Gastroesophageal sphincter (tissue), 4 donors: ENCODE results near the gene MVB12B. TPM values are rescaled to one million over a fixed set of nuclear protein-coding genes. Genes with fewer than 3 reads are reported as not detected.
"Not testable (repeated sequence)": the region's sequence is repeated elsewhere in the genome, so short reads cannot be mapped to it uniquely, and the experiment has no call there.

Experiments
- ATAC-seq: fragments of 150-250 bp; one replicate; pipeline ENCODE4 v1.9.1; 2016; ENCODE audit warnings: mild to moderate bottlenecking, moderate library complexity
- H3K27ac ChIP-seq, 4 donors: fragments of 200-600 bp; sonication (generic) in 3 of 4; 1 replicate in 3 of 4; 2 replicates in 1 of 4; pipeline ENCODE4 v1.5.1; 2016 to 2019
- H3K27me3 ChIP-seq: fragments of 200-600 bp; sonication (generic); one replicate; pipeline ENCODE4 v1.5.1; 2019
- H3K36me3 ChIP-seq, 2 donors: fragments of 200-600 bp; sonication (generic); one replicate each; pipeline ENCODE4 v1.5.1; 2019; ENCODE audit warnings: control low read depth in 1 of 2
- H3K4me1 ChIP-seq, 3 donors: fragments of 200-600 bp; sonication (generic); 1 replicate in 2 of 3; 2 replicates in 1 of 3; pipeline ENCODE4 v1.5.1; 2016 to 2019; ENCODE audit warnings: control low read depth in 2 of 3
- H3K4me3 ChIP-seq, 2 donors: fragments of 200-600 bp; sonication (generic); one replicate each; pipeline ENCODE4 v1.5.1; 2019; ENCODE audit warnings: mild to moderate bottlenecking in 1 of 2, moderate library complexity in 1 of 2
- H3K9me3 ChIP-seq, 3 donors: fragments of 200-600 bp; sonication (generic); one replicate each; pipeline ENCODE4 v1.5.1; 2017 to 2019; ENCODE audit warnings: control low read depth in 2 of 3
- EP300 ChIP-seq: sonication (generic); formaldehyde crosslinking; IDR thresholded peaks from one replicate; pipeline ENCODE4 v1.6.1; 2017; ENCODE audit warnings: antibody characterized with exemption, mild to moderate bottlenecking
- POLR2A ChIP-seq, 2 donors: fragments of 450-650 bp; IDR thresholded peaks; one replicate each; pipeline ENCODE4 v1.6.1; 2017; ENCODE audit warnings: antibody characterized with exemption in 2 of 2, mild to moderate bottlenecking in 2 of 2, moderate library complexity in 1 of 2
- POLR2AphosphoS5 ChIP-seq: sonication (generic); formaldehyde crosslinking; IDR thresholded peaks from one replicate; pipeline ENCODE4 v1.6.1; 2017; ENCODE audit warnings: antibody characterized with exemption
- WGBS, 2 donors: methylation state at CpG; one replicate each; pipeline ENCODE4 v1.1.5; 2018; ENCODE audit warnings: low coverage in 1 of 2; 5-methylcytosine and 5-hydroxymethylcytosine counted together
- total RNA-seq, 4 donors: library from RNA; depleted of rRNA; stranded (reverse); fragments of >200 nt; gene quantifications; one replicate each; pipeline ENCODE4 v1.1.0, GENCODE V29; 2016
- TF ChIP-seq, protein P1 (sequence below), 4 experiments: fragments of 200-600 bp in 2 of 4; fragments of 450-650 bp in 2 of 4; sonication (generic) in 1 of 4; IDR thresholded peaks; one replicate each; pipeline ENCODE4 v1.5.1; 2017 to 2019; ENCODE audit warnings: antibody characterized with exemption in 4 of 4, mild to moderate bottlenecking in 2 of 4, moderate library complexity in 2 of 4

The MVB12B gene, protein sequence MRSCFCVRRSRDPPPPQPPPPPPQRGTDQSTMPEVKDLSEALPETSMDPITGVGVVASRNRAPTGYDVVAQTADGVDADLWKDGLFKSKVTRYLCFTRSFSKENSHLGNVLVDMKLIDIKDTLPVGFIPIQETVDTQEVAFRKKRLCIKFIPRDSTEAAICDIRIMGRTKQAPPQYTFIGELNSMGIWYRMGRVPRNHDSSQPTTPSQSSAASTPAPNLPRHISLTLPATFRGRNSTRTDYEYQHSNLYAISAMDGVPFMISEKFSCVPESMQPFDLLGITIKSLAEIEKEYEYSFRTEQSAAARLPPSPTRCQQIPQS
- 10 to 100 TPM; 12.0 to 25.2 (median 15.9) TPM for total RNA-seq

DNA sequence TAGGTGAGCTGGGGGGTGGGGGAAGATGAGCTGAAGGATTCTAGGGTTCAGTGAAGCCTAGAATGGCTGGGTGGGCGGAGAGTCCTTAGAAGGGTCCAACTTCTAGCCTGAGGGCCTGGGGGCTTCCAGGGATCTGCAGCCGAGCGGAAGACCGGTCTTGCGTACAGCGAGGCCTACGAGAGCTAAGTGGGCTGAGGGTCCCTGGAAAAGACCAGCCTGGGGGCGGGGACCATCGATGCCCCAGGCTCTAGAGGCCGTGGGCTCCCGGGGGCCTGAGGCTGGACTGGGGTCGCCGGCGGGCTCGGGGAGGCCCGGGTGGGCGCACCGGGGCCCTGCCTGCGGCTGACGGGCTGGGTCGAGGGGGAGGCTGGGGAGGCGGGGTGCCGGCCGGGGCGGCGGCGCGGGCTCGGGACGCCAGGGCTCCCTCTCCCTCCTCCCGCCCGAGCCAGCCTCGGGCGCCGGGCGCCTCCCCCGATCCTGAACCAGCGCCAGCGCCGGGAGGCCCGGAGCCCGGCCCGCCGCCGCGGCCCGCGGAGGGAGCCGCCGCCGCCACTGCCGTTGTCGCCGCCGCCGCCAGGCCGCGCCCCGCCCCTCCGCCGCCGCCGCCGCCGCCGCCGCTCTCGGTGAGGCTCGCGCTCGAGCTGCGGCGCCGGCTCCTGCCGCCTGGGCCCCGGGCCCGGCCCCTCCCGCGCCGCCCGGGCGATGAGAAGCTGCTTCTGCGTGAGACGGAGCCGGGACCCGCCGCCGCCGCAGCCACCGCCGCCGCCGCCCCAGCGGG, at the start of gene MVB12B:
Gene MVB12B, plus strand, starts transcription at position 602 of the 778 bp plus-strand sequence. Its CDS starts 101 bp downstream, at position 703.
- ATAC-seq: peak; percentile 81
- H3K4me3 ChIP-seq: peak within 1 kb of the TSS; percentile 61 to 65
- TF ChIP-seq, protein P1, sequence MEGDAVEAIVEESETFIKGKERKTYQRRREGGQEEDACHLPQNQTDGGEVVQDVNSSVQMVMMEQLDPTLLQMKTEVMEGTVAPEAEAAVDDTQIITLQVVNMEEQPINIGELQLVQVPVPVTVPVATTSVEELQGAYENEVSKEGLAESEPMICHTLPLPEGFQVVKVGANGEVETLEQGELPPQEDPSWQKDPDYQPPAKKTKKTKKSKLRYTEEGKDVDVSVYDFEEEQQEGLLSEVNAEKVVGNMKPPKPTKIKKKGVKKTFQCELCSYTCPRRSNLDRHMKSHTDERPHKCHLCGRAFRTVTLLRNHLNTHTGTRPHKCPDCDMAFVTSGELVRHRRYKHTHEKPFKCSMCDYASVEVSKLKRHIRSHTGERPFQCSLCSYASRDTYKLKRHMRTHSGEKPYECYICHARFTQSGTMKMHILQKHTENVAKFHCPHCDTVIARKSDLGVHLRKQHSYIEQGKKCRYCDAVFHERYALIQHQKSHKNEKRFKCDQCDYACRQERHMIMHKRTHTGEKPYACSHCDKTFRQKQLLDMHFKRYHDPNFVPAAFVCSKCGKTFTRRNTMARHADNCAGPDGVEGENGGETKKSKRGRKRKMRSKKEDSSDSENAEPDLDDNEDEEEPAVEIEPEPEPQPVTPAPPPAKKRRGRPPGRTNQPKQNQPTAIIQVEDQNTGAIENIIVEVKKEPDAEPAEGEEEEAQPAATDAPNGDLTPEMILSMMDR (IDR thresholded peaks at IDR 0.05): peak in 1 of 4 experiments; percentile 4
- TF ChIP-seq POLR2AphosphoS5 (no peak), POLR2A (IDR thresholded peaks at IDR 0.05) (no peak), EP300 (no peak)
- peaks cover 0 to 44% (median 10%) of the 10 kb centered on the region in 3 donors for H3K4me1 ChIP-seq
- H3K36me3 ChIP-seq: no peaks in the 10 kb centered on the region
- H3K27me3 ChIP-seq: no peaks in the 10 kb centered on the region
- peaks cover 0 to 15% (median 0%) of the 10 kb centered on the region in 3 donors for H3K9me3 ChIP-seq
- no CpG with 5 or more reads among the region's 94 CpGs for WGBS, 2 donors
- peak within 1 kb of the TSS; percentile 90 to 95 (median 92) for H3K27ac ChIP-seq

DNA sequence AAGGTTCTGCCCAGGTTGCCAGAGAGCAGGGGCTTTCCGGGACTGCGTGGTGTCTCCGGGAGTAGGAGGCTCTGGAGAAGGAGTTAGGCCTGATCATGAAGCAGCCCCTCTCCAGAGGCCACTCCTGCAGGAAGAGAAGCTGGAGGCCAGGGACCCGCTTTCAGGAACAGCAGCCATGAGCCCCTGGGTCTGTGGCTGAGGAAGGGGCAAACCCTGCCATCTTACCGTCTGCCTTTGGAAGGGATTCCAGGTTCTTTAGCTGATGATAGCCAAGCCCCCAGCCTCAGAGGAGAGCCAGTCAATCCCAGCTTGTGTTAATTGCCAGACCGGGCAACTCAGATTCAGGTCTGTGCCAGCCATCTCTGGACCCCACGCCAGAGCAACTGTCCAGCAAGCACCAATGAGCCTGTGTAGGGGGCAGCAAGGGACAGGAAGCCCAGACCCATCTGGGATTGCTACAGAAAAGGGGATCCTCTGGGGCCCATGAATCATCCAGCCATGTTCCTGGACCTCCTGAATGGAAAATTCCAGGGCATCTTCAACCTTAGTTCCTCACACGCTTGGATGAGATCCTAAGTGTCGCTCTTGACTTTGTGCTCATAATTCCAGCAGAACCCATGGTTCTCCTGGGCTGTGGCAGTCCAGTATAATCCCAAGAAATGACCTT, 42.7 kb upstream of the MVB12B start:
- Histone ChIP-seq H3K27ac (no peak overlapping the region), H3K4me3 (no peak overlapping the region), H3K36me3 (no peaks in the 10 kb centered on the region), H3K4me1 (no peaks in the 10 kb centered on the region), H3K27me3 (no peaks in the 10 kb centered on the region), H3K9me3 (peaks cover 0 to 16% (median 0%) of the 10 kb centered on the region in 3 donors)
- 83 to 100% methylated on average over 2 of the region's 9 CpGs for WGBS, 2 donors
- no peak for ATAC-seq
- TF ChIP-seq, protein P1 (IDR thresholded peaks at IDR 0.05): no peak
- TF ChIP-seq EP300: no peak
- no peak for TF ChIP-seq POLR2A (IDR thresholded peaks at IDR 0.05)
- no peak for TF ChIP-seq POLR2AphosphoS5

DNA sequence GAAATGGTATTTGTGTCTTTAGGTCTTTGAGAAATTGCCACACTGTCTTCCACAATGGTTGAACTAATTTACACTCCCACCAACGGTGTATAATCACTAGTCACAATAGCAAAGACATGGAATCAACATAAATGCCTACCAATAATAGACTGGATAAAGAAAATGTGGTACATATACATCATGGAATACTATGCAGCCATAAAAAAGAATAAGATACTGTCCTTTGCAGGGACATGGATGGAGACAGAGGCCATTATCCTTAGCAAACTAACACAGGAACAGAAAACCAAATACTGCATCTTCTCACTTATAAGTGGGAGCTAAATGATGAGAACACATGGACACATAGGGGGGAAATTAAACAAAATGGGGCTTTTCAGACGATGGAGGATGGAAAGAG, 41.0 kb upstream of the MVB12B start:
- H3K27me3 ChIP-seq, H3K27ac ChIP-seq, H3K4me3 ChIP-seq, H3K36me3 ChIP-seq, H3K9me3 ChIP-seq, H3K4me1 ChIP-seq, ATAC-seq: not testable (repeated sequence)
- WGBS, 2 donors: 93 to 94% methylated on average over 2 of the region's 2 CpGs

DNA sequence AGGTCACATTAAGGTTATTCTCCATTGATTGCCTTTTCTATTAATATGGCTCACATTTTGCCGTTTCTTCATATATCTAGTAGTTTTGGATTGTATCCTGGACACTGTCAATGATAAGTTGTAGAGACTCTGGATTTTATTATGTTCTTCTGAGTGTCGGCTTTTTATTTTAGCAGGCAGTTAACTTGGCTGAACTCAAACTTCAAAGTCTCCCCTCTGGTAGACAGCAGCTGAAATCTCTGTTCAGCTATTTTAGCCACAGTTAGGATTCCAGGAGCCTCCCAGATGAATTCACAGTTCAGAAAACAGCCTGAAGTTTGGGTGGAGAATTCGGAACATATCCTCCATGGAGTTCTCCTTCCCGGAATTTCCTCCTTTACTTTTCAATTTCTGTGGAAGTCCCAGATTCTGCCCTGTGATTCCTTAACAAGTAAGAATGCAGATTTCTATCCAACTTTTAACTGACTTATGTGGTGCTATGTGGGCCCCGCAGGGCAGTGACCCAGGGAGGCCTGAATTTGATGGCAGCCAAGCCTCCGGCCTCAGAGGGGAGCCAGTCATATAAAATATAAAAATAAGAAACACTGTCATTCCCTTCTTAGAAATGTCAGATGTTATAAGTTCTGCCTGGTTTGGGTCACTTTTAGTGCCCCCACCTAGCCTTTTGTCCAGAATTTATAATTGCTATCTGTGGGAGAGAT, 39.3 kb upstream of the MVB12B start:
- H3K9me3 ChIP-seq: no peaks in the 10 kb centered on the region
- H3K4me1 ChIP-seq: no peaks in the 10 kb centered on the region
- no peaks in the 10 kb centered on the region for H3K36me3 ChIP-seq
- WGBS, 2 donors: 71 to 79% methylated on average over 5 of the region's 6 CpGs
- ATAC-seq: no peak
- no peak for TF ChIP-seq POLR2AphosphoS5
- TF ChIP-seq, protein P1 (IDR thresholded peaks at IDR 0.05): no peak
- TF ChIP-seq EP300: no peak
- TF ChIP-seq POLR2A (IDR thresholded peaks at IDR 0.05): no peak
- H3K27me3 ChIP-seq: no peaks in the 10 kb centered on the region
- H3K27ac ChIP-seq: no peak overlapping the region
- no peak overlapping the region for H3K4me3 ChIP-seq

DNA sequence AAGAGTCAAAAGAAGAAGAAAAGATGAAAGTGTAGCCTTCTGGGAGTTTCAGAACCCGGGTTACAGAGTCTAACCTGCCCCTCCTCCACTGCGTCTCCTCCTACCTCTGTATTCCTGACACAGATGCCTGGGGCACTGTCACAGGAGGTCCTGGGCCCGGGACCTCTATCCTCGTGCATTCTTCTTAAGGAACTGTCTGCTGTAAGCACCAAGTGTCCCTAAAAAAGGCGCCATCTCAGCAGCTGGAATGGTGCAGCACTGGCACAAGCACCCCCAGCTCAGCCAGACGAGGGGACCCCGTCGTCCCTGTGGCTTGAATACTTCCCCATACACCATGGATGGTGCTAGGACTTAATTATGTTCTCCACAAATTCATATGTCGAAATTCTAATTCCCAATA, 35.8 kb upstream of the MVB12B start:
- Histone ChIP-seq H3K27ac (no peak overlapping the region), H3K4me3 (no peak overlapping the region), H3K9me3 (no peaks in the 10 kb centered on the region), H3K36me3 (no peaks in the 10 kb centered on the region), H3K4me1 (no peaks in the 10 kb centered on the region), H3K27me3 (peaks cover 18% of the 10 kb centered on the region)
- WGBS, 2 donors: 44 to 64% methylated on average over 3 to 8 of the region's 9 CpGs
- no peak for ATAC-seq
- TF ChIP-seq POLR2AphosphoS5 (no peak), POLR2A (IDR thresholded peaks at IDR 0.05) (no peak)
- TF ChIP-seq, protein P1 (IDR thresholded peaks at IDR 0.05): no peak
